GM12801 (cell line): Measurements from ENCODE around the gene GRB7.

ENCODE experiments used
- CTCF ChIP-seq: IDR thresholded peaks from one replicate; pipeline ENCODE4 v1.5.1; 2011; ENCODE audit warnings: control low read depth; ENCODE audit not compliant: insufficient read length; ENCODE audit errors: extremely low read depth

Gene GRB7

GRCh38 chr17:39704821-39705551 lies 32.8 kb upstream of the GRB7 start:
- TF ChIP-seq CTCF: no peak

- no peak for TF ChIP-seq CTCF
Observed at GRCh38 chr17:39705786-39706348, 31.9 kb upstream of the GRB7 start.

GRCh38 chr17:39706383-39706782 lies 31.4 kb upstream of the GRB7 start:
- no peak for TF ChIP-seq CTCF

GRCh38 chr17:39706921-39707337 lies 30.8 kb upstream of the GRB7 start:
- TF ChIP-seq CTCF: no peak

- TF ChIP-seq CTCF: no peak
Observed at GRCh38 chr17:39709319-39709997, 28.3 kb upstream of the GRB7 start.

GRCh38 chr17:39709998-39710964 lies 27.5 kb upstream of the GRB7 start:
- TF ChIP-seq CTCF: no peak

GRCh38 chr17:39711851-39712250 lies 25.9 kb upstream of the GRB7 start:
- no peak for TF ChIP-seq CTCF
